ENCODE measurements around the gene NOXRED1. TPM values are rescaled to one million over a fixed set of nuclear protein-coding genes. Genes with fewer than 3 reads are reported as not detected.

The NOXRED1 gene
- total RNA-seq, 1 donor from 2014 or later, result not detected

- Histone ChIP-seq H3K36me3 (peaks cover 0 to 16% of the 10 kb centered on the region in 2 donors), H3K9me3 (no peaks in the 10 kb centered on the region), H3K27ac (no peak overlapping the region), H3K4me3 (no peak overlapping the region), H3K4me1 (no peaks in the 10 kb centered on the region), H3K27me3 (no peaks in the 10 kb centered on the region)
- intact Hi-C loops (cut with DNase I), result no loop called here
- no peak for DNase-seq (ENCODE audit: low spot score in 2 of 2)
- no peak for TF ChIP-seq CTCF (IDR thresholded peaks at IDR 0.05)
Observed at GRCh38 chr14:77353469-77354141, 69.7 kb downstream of the NOXRED1 start.

DNA sequence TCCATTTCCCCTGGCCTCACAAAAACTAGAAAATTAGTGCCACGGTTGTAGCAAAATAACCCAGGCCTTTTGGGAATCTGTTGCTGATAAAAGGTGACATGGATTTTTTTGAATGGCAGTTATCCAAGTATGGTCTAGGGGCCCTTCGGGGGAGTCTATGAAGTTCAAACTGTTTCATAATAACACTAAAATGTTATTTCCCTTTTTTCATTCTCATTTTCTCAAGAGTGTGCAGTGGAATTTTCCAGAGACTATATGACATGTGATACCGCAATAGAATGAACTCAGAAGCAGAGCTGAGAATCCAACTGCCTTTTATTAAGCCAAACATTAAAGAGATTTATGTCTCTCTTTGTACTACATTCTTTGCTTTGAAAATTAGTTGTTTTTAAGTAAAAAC is 75.6 kb downstream of the NOXRED1 start:
- H3K27ac ChIP-seq, result no peak overlapping the region
- intact Hi-C loops (cut with DNase I), result no loop called here
- no peaks in the 10 kb centered on the region for H3K27me3 ChIP-seq
- DNase-seq (ENCODE audit: low spot score in 2 of 2), result no peak
- no peak for TF ChIP-seq CTCF (IDR thresholded peaks at IDR 0.05)
- H3K4me1 ChIP-seq, result no peaks in the 10 kb centered on the region
- no peaks in the 10 kb centered on the region for H3K9me3 ChIP-seq
- no peak overlapping the region for H3K4me3 ChIP-seq
- peaks cover 10 to 19% of the 10 kb centered on the region in 2 donors for H3K36me3 ChIP-seq

- no peak for DNase-seq (ENCODE audit: low spot score in 2 of 2)
- TF ChIP-seq CTCF (IDR thresholded peaks at IDR 0.05), result no peak
- H3K27ac ChIP-seq, result no peak overlapping the region
- no peaks in the 10 kb centered on the region for H3K9me3 ChIP-seq
- intact Hi-C loops (cut with DNase I), result no loop called here
- H3K36me3 ChIP-seq, result peaks cover 23 to 27% of the 10 kb centered on the region in 2 donors
- H3K27me3 ChIP-seq, result no peaks in the 10 kb centered on the region
- H3K4me1 ChIP-seq, result no peaks in the 10 kb centered on the region
- no peak overlapping the region for H3K4me3 ChIP-seq
Observed at GRCh38 chr14:77346495-77346894, 76.8 kb downstream of the NOXRED1 start.

- no peak for DNase-seq (ENCODE audit: low spot score in 2 of 2)
- TF ChIP-seq CTCF (IDR thresholded peaks at IDR 0.05), result no peak
- intact Hi-C loops (cut with DNase I), result no loop called here
- Histone ChIP-seq H3K9me3 (no peaks in the 10 kb centered on the region), H3K27me3 (no peaks in the 10 kb centered on the region), H3K27ac (no peak overlapping the region), H3K4me1 (no peaks in the 10 kb centered on the region), H3K36me3 (peaks cover 26 to 27% of the 10 kb centered on the region in 2 donors), H3K4me3 (no peak overlapping the region)
Observed at GRCh38 chr14:77344377-77344996, 78.8 kb downstream of the NOXRED1 start.

Other genes starting within 250 kb of the NOXRED1 start
- 0.11 TPM for gene TMEM63C, start 241.7 kb downstream of the NOXRED1 start, total RNA-seq
- not detected for gene NGB, start 152.3 kb downstream of the NOXRED1 start, total RNA-seq
- gene POMT2, start 102.6 kb downstream of the NOXRED1 start, total RNA-seq, result 28.4 TPM
- 22.6 TPM for gene GSTZ1, start 102.5 kb downstream of the NOXRED1 start, total RNA-seq
- gene TMED8, start 46.4 kb downstream of the NOXRED1 start, total RNA-seq, result 3.7 TPM
- not detected for gene SAMD15, start 46.1 kb downstream of the NOXRED1 start, total RNA-seq
- gene VIPAS39, start 34.1 kb upstream of the NOXRED1 start, total RNA-seq, result 2.8 TPM
- gene AHSA1, start 34.6 kb upstream of the NOXRED1 start, total RNA-seq, result 123 TPM
- not detected for gene ISM2, start 75.3 kb upstream of the NOXRED1 start, total RNA-seq
- gene SPTLC2, start 193.1 kb upstream of the NOXRED1 start, total RNA-seq, result 25.7 TPM

All from ascending aorta (tissue), 2 donors.